WTC11 (cell line): ENCODE results near the gene ERLEC1. TPM values are rescaled to one million over a fixed set of nuclear protein-coding genes. Genes with fewer than 3 reads are reported as not detected.
"Not testable (repeated sequence)": the region's sequence is repeated elsewhere in the genome, so short reads cannot be mapped to it uniquely, and the experiment has no call there.

Experiments used
- ATAC-seq: fragments of 200-7000 bp; cut with Tn5 transposase; 2 replicates; pipeline ENCODE4 v1.10.0; 2021; ENCODE audit warnings: mild to moderate bottlenecking, moderate library complexity
- CTCF ChIA-PET: fragments of 300-600 bp; sonication (Branson Sonifier 250); formaldehyde crosslinking; loops from one replicate; lab custom pipeline; 2021; ENCODE audit warnings: antibody characterized with exemption; lab: Charles Lee
- POLR2A ChIA-PET: fragments of 350-600 bp; sonication (Branson Sonifier 250); formaldehyde crosslinking; loops from one replicate; lab custom pipeline; 2021; ENCODE audit warnings: antibody characterized with exemption; lab: Charles Lee
- DNase-seq: peaks from one replicate; pipeline ENCODE4 v3.0.0; 2021; ENCODE audit warnings: low spot score
- H3K27ac Mint-ChIP-seq: 2 replicates; pipeline ENCODE4 v1.8.0; 2021; ENCODE audit warnings: mixed read lengths
- H3K27me3 Mint-ChIP-seq: 2 replicates; pipeline ENCODE4 v1.8.0; 2021; ENCODE audit warnings: low read depth, mild to moderate bottlenecking, moderate library complexity, mixed read lengths
- H3K36me3 Mint-ChIP-seq: 2 replicates; pipeline ENCODE4 v1.8.0; 2021; ENCODE audit warnings: mixed read lengths
- H3K4me1 Mint-ChIP-seq: 2 replicates; pipeline ENCODE4 v1.8.0; 2022; ENCODE audit warnings: mixed read lengths
- H3K4me3 Mint-ChIP-seq: 2 replicates; pipeline ENCODE4 v1.8.0; 2021; ENCODE audit warnings: mild to moderate bottlenecking, moderate library complexity, mixed read lengths
- H3K9me3 Mint-ChIP-seq: 2 replicates; pipeline ENCODE4 v1.8.0; 2021; ENCODE audit warnings: mixed read lengths
- ATF6 ChIP-seq: sonication (generic); formaldehyde crosslinking; IDR thresholded peaks from 2 replicates; pipeline ENCODE4 v1.8.1; 2023; ENCODE audit warnings: mild to moderate bottlenecking, missing genetic modification reagents
- FOXJ3 ChIP-seq: sonication (generic); formaldehyde crosslinking; IDR thresholded peaks from 2 replicates; pipeline ENCODE4 v1.9.0; 2021; ENCODE audit warnings: missing genetic modification reagents, mild to moderate bottlenecking, borderline replicate concordance
- FOXK1 ChIP-seq: sonication (generic); formaldehyde crosslinking; IDR thresholded peaks from 2 replicates; pipeline ENCODE4 v1.8.0; 2022; ENCODE audit warnings: mild to moderate bottlenecking, moderate library complexity, missing genetic modification reagents
- FOXP4 ChIP-seq: sonication (generic); formaldehyde crosslinking; IDR thresholded peaks from 2 replicates; pipeline ENCODE4 v1.8.0; 2022; ENCODE audit warnings: mild to moderate bottlenecking, missing genetic modification reagents
- HMGA2 ChIP-seq: fragments of 250-450 bp; sonication (Bioruptor Pico); IDR thresholded peaks from 2 replicates; pipeline ENCODE4 v1.4.0; 2021; ENCODE audit warnings: mild to moderate bottlenecking, moderate library complexity
- TEAD4 ChIP-seq: sonication (generic); formaldehyde crosslinking; IDR thresholded peaks from 2 replicates; pipeline ENCODE4 v1.8.0; 2022; ENCODE audit warnings: mild to moderate bottlenecking, missing genetic modification reagents
- TP53 ChIP-seq: sonication (generic); formaldehyde crosslinking; IDR thresholded peaks from 2 replicates; pipeline ENCODE4 v1.8.1; 2023; ENCODE audit warnings: mild to moderate bottlenecking, missing genetic modification reagents
- ZNF121 ChIP-seq: sonication (generic); formaldehyde crosslinking; IDR thresholded peaks from 2 replicates; pipeline ENCODE4 v1.8.0; 2023; ENCODE audit warnings: missing genetic modification reagents
- ZNF138 ChIP-seq: sonication (generic); formaldehyde crosslinking; conservative IDR thresholded peaks from 2 replicates; pipeline ENCODE4 v1.8.1; 2022; ENCODE audit warnings: mild to moderate bottlenecking, moderate library complexity, missing genetic modification reagents
- ZNF423 ChIP-seq: fragments of 250-450 bp; sonication (Bioruptor Pico); IDR thresholded peaks from 2 replicates; pipeline ENCODE4 v2.1.2; 2022; ENCODE audit warnings: mild to moderate bottlenecking, moderate library complexity
- ZNF425 ChIP-seq: fragments of 250-450 bp; sonication (Bioruptor Pico); conservative IDR thresholded peaks from 2 replicates; pipeline ENCODE4 v1.9.0; 2021; ENCODE audit warnings: mild to moderate bottlenecking
- total RNA-seq: library from RNA; stranded (reverse); gene quantifications from 3 replicates; pipeline ENCODE4 v1.2.3, GENCODE V29; 2021
- TF ChIP-seq, protein P1 (sequence below): fragments of 250-450 bp; sonication (Bioruptor Pico); IDR thresholded peaks from 2 replicates; pipeline ENCODE4 v1.9.0; 2021; ENCODE audit warnings: moderate library complexity, mild to moderate bottlenecking, inconsistent platforms, borderline replicate concordance
- TF ChIP-seq, protein P2 (sequence below): fragments of 250-450 bp; sonication (Bioruptor Pico); IDR thresholded peaks from 2 replicates; pipeline ENCODE4 v2.1.2; 2022; ENCODE audit warnings: mild to moderate bottlenecking, moderate library complexity
- TF ChIP-seq, protein P3 (sequence below): sonication (generic); formaldehyde crosslinking; IDR thresholded peaks from 2 replicates; pipeline ENCODE4 v1.8.0; 2022; ENCODE audit warnings: mild to moderate bottlenecking, missing genetic modification reagents
- TF ChIP-seq, protein P4 (sequence below): sonication (generic); formaldehyde crosslinking; IDR thresholded peaks from 2 replicates; pipeline ENCODE4 v1.8.0; 2023; ENCODE audit warnings: mild to moderate bottlenecking, missing genetic modification reagents

Gene ERLEC1
- total RNA-seq, 1 experiment from 2014 or later = 26.5 TPM

DNA sequence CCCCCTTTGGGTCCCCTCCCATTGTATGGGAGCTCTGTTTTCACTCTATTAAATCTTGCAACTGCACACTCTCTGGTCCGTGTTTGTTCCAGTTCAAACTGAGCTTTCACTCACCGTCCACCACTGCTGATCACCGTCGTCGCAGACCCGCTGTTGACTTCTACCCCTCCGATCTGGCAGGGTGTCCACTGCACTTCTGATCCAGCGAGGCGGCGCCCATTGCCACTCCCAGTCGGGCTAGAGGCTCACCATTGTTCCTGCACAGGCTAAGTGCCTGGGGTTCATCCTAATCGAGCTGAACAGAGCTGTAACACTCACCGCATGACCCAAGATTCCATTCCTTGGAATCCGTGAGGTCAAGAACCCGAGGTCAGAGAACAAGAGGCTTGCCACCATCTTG, 30.2 kb upstream of the ERLEC1 start (continued):
- TF ChIP-seq ZNF138 (CRISPR knock-in tag) (no peak), ZNF121 (CRISPR knock-in tag) (no peak), ATF6 (CRISPR knock-in tag) (no peak), FOXP4 (no peak), FOXK1 (no peak), FOXJ3 (no peak)
- TF ChIP-seq, protein P1, sequence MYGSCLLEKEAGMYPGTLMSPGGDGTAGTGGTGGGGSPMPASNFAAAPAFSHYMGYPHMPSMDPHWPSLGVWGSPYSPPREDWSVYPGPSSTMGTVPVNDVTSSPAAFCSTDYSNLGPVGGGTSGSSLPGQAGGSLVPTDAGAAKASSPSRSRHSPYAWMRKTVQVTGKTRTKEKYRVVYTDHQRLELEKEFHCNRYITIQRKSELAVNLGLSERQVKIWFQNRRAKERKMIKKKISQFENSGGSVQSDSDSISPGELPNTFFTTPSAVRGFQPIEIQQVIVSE (CRISPR knock-in tag) = no peak

GRCh38 chr2:53757206-53757605, 29.6 kb upstream of the ERLEC1 start:
- POLR2A ChIA-PET, H3K27ac Mint-ChIP-seq: not testable (repeated sequence)
- CTCF ChIA-PET = interaction anchor here (1.3 kb wide), 1 partner anchor 10 kb away, joined by 6 read pairs; the partner anchor contains the start of gene CHAC2

DNA sequence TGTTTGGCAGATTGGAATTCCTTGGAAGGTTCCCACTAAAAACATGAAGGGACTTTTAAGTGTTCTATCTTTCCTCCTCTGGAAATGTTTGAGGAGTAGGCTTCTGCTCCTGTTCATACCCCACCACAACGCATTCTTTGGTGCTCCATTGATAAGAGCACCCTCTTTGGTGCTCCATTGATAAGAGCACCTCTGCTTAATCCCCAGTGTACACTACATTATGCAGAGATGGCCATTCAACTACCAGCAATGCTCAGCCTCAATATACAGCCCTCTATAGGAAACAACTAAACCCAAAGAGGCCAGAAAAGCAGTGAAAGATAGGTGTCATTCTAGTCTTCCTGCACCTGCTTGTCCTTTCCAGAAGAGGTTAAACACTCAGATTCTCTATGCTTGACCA, 21.1 kb upstream of the ERLEC1 start:
- peaks cover 11% of the 10 kb centered on the region for H3K36me3 Mint-ChIP-seq
- no peak overlapping the region for H3K4me3 Mint-ChIP-seq
- no peaks in the 10 kb centered on the region for H3K9me3 Mint-ChIP-seq
- peaks cover 20% of the 10 kb centered on the region for H3K4me1 Mint-ChIP-seq
- DNase-seq = no peak
- H3K27ac Mint-ChIP-seq = peak overlapping the region; percentile 28; the same call in 1 of the 2 replicates
- CTCF ChIA-PET = no interaction called here
- no peaks in the 10 kb centered on the region for H3K27me3 Mint-ChIP-seq
- ATAC-seq = no peak
- POLR2A ChIA-PET = no interaction called here
- TF ChIP-seq, protein P2, sequence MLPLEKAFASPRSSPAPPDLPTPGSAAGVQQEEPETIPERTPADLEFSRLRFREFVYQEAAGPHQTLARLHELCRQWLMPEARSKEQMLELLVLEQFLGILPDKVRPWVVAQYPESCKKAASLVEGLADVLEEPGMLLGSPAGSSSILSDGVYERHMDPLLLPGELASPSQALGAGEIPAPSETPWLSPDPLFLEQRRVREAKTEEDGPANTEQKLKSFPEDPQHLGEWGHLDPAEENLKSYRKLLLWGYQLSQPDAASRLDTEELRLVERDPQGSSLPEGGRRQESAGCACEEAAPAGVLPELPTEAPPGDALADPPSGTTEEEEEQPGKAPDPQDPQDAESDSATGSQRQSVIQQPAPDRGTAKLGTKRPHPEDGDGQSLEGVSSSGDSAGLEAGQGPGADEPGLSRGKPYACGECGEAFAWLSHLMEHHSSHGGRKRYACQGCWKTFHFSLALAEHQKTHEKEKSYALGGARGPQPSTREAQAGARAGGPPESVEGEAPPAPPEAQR = no peak
- no peak for TF ChIP-seq TP53 (CRISPR knock-in tag)
- no peak for TF ChIP-seq ZNF423 (CRISPR knock-in tag)
- TF ChIP-seq ZNF425 (CRISPR knock-in tag) = no peak
- TF ChIP-seq HMGA2 (CRISPR knock-in tag) = no peak
- TF ChIP-seq, protein P1 (CRISPR knock-in tag) = no peak
- TF ChIP-seq, protein P3, sequence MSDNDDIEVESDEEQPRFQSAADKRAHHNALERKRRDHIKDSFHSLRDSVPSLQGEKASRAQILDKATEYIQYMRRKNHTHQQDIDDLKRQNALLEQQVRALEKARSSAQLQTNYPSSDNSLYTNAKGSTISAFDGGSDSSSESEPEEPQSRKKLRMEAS (CRISPR knock-in tag) = no peak
- TF ChIP-seq, protein P4, sequence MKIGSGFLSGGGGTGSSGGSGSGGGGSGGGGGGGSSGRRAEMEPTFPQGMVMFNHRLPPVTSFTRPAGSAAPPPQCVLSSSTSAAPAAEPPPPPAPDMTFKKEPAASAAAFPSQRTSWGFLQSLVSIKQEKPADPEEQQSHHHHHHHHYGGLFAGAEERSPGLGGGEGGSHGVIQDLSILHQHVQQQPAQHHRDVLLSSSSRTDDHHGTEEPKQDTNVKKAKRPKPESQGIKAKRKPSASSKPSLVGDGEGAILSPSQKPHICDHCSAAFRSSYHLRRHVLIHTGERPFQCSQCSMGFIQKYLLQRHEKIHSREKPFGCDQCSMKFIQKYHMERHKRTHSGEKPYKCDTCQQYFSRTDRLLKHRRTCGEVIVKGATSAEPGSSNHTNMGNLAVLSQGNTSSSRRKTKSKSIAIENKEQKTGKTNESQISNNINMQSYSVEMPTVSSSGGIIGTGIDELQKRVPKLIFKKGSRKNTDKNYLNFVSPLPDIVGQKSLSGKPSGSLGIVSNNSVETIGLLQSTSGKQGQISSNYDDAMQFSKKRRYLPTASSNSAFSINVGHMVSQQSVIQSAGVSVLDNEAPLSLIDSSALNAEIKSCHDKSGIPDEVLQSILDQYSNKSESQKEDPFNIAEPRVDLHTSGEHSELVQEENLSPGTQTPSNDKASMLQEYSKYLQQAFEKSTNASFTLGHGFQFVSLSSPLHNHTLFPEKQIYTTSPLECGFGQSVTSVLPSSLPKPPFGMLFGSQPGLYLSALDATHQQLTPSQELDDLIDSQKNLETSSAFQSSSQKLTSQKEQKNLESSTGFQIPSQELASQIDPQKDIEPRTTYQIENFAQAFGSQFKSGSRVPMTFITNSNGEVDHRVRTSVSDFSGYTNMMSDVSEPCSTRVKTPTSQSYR = no peak
- no peak for TF ChIP-seq TEAD4 (CRISPR knock-in tag)

More at GRCh38 chr2:53757206-53757605, 29.6 kb upstream of the ERLEC1 start:
- ATAC-seq, H3K9me3 Mint-ChIP-seq, DNase-seq, H3K27me3 Mint-ChIP-seq, H3K4me3 Mint-ChIP-seq: not testable (repeated sequence)
- H3K4me1 Mint-ChIP-seq = peaks cover 21% of the 10 kb centered on the region
- H3K36me3 Mint-ChIP-seq = peaks cover 20% of the 10 kb centered on the region
